HG02678 (cell line): Measurements from ENCODE around the gene CD276.
A peak's percentile ranks its signal among the peaks of the same experiment; 100 is the strongest.
"Not testable (repeated sequence)": the region's sequence is repeated elsewhere in the genome, so short reads cannot be mapped to it uniquely, and the experiment has no call there.

Experiments
- ATAC-seq: cut with Tn5 transposase; IDR thresholded peaks from one replicate; pipeline ENCODE4 v1.9.1; 2021; ENCODE audit warnings: mild to moderate bottlenecking, moderate library complexity; ENCODE audit not compliant: unreplicated experiment

CD276 gene

DNA sequence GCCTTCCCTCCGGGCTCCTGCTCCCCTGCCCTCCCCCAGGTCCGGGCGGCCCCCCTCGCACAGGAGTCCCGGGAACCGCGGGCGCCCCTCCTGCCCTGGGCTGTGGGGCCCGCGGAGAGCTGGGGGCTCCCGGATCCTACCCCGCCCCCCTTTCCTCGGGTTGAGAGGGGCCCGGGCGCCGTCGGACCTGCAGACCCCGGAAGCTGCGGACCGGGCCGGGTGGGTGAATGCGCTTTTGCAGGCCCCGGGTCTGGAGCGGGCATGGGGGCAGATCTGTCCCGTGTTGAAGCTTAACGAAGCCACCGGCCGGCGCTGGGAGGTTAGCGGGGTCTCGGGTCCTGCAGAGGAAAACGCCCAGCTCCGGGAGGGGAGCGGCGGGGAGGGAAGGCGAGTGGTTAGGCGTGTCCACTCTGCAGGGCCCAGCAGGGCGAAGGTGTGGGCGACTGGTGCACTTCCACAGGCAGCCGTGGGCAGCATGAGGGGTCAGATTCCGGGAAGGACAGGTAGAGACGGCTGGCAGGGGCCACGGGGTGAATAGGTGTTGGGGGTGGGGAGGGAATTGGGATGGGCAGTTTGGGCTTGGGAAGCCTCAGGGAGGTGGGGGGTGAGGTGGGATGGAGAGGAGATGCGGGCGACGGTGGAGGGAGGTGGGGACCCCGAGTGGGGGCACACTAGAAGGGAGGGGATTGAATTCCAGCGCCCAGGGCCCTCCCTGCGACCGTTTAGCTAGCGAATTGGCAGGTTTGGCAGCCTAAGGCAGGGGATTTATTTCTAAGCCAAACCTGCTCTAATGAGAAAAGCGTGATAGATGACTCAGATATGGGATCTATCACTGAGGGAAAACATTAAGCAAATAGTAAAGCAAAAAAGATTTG lies 635 bp downstream of the CD276 start:
- no peak for ATAC-seq

DNA sequence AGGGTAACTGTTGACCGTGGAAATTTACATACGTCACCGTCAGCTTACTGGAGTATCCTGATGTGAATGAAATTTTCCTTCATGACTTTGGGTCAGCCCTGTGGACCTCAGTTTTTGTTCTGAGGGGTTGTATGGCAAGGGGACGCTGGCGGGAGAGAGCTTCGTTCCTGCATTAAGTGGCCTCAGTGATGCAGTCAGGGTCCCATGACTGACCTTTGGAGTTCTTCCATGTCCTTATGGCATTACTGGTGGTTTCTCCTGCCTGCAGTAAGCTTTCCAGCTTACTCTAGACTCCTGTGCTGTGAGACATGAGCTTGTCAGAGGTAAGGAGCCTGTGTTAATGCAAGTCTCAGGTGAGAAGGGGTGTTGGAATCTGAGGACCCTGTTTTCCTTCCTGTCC lies 1.8 kb downstream of the CD276 start:
- ATAC-seq = no peak

DNA sequence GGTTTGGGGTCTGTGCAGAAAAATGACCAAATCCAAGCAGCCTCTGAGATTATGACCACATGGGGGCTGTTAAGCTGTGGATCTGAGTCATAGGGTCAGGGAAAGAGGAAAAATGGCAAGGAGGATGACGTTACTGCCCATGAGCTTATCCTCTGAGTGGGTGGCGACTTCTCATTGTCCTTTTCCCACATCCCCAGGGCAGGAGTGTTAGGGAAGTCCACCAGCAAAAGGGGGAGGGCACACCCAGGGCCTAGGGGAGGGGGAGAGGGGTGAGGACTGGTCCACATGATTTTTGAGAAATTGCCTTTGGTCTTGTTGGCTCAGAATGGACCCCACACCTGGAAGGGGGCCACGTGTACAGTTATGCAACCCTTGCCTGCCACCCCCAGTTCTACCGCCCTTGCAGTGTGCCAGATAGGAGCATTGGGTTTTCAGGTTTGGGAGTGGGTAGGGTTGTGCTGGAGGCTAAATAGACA lies 2.6 kb downstream of the CD276 start:
- ATAC-seq = no peak

DNA sequence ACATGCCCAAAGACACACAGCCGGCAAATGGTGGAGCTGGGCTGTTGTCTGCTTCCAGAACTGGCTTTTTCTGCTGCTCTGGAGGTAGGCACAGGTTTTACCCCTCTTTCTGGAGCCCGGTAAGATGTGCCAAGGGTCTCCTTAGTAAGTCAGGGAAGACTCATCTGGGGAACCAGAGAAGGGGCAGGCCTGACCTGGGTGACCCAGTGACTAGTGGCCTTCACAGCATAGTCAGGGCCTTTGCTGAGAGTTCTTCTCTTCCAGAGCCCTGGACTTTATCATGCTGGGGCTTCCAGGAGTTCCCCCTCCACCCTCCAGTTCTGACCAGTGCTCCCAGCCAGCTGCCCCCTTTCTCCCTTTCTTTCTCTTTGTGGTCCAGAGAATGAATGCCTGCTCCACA lies 3.2 kb downstream of the CD276 start:
- no peak for ATAC-seq

DNA sequence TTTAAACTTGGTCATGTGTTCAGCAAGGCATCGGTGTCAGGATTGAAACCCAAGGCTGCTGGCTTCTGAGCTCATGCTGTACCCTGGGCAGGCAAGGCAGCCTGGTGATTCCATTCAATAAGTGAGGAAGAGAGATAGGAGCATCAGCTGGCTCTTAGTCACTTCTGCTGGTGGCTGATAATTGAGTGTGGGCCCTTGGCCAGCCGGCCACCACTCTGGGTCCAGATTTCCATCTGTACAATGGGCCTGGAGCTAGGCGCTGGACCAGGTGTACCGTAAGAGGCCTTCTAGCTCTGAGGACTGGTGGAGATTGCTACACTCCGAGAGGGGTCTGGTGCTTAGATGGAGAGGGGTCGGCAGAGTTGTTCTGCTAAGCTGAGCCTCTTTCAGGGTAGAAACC lies 4.3 kb downstream of the CD276 start:
- ATAC-seq = no peak

DNA sequence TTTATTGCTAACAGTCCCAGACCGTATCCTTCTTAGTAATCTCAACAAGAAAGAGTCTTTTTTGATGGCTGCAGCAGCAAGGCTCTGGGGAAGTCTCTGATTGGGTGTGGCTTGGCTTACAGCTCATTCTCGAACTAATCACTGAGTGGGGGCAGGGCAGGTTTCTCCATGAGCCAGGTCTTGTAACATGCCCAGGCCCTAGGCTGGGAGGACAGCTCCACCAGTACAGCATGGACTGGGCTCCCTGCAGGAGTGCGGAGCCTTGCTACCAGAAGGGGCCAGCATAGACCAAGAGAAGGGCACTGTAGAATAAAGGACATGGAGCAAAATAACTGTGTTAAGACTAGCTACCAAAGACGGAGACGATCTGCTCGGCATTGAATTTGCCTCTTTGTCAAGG lies 7.2 kb downstream of the CD276 start:
- no peak for ATAC-seq

DNA sequence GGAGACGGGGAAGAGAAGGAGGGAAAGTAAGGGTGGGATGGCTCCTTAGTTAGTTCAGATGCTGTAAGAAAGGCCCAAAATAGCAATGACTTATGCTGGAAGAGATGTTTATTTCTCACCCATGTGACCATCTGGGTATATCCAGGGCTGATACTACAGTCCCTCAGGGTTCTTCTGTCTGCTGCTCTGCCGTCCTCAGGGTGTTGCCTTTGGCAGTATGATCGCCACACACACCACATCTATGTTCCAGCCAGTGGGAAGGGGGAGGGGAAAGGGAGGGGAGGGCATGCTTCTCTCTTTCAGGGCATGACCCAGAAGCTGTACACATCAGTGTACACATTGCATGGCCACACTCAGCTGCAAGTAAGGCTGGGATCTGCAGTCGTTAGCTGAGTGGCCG lies 10.2 kb downstream of the CD276 start:
- no peak for ATAC-seq

DNA sequence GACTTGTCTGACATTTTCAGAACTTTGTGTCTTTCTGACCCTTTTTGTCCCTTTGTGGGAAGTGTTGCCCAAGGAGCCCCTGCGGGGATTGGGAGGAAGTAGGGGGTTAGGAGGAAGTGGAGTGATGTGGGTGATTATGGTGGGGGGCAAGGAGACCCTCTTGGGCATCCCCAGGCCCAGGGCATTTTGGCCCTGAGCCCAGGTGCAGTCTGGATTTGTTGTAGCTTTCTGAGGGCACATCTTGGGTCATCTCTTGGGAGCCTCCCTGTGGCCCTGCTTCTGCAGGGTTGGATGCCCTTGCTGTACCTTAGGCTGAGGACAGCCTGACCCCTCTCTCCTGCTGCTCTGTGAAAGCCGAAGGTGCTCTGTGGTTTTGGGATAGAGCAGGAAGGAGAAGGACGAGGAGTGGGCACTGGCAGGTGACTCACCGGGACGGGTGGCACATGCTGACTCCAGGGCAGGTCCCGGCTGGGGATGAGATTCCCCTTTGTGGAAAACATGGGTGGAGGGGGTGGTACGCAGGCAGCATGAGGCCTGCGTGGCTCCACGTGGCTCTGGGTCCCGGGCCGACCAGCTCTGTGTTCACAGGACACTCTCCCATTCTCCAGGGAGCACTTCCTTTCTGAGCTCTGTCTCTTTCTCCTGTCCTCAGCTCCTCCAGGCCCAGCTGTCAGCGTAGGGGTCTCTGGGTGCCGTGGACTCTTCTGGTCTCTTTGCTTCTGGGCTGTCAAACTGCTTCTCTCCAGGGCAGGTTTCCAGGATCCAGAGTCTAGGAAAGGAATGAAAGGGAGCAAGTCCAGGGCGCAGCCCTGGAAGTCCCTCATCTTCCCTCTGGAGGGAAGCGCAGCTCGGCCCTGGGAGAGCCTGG lies 11.8 kb downstream of the CD276 start:
- no peak for ATAC-seq

DNA sequence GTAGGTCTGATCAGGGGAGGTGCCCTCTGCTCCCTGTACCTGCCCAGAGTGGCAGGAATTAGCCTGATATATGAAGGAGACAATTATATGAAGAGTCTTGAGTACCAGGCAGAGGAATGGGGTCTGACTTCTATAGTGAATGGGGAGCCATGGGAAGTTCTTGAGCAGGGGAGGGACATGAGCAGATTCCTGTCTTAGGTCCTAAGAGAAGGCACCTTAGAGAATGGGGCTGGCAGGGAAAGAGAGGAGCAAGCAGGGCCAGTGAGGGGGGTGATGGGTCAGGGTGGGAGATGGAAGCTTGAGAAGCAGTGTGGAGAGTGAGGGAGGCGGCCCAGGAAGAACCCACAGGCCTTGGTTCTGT lies 12.4 kb downstream of the CD276 start:
- no peak for ATAC-seq

DNA sequence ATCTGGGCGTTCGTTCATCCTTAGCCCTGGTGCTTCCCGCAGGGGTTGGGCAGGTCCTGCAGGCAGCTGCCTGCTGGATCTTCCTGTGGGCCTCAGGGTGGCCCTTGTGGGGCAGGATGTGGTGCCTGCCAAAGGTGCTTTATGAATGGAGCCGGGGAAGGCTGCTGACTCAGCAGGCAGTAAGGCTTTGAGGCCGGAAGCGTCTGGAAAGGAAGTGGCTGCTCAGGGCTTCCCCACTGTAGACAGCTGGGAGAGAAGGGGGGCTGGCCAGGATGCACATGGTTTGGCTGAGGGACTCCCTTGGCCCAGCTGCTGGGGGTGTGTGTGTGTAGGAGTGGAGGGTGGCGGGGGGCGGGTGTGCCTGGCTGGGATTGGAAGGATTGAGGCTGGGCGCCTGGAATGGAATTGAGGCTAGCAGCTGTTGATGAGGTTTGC lies 12.9 kb downstream of the CD276 start:
- ATAC-seq = peak; percentile 77

DNA sequence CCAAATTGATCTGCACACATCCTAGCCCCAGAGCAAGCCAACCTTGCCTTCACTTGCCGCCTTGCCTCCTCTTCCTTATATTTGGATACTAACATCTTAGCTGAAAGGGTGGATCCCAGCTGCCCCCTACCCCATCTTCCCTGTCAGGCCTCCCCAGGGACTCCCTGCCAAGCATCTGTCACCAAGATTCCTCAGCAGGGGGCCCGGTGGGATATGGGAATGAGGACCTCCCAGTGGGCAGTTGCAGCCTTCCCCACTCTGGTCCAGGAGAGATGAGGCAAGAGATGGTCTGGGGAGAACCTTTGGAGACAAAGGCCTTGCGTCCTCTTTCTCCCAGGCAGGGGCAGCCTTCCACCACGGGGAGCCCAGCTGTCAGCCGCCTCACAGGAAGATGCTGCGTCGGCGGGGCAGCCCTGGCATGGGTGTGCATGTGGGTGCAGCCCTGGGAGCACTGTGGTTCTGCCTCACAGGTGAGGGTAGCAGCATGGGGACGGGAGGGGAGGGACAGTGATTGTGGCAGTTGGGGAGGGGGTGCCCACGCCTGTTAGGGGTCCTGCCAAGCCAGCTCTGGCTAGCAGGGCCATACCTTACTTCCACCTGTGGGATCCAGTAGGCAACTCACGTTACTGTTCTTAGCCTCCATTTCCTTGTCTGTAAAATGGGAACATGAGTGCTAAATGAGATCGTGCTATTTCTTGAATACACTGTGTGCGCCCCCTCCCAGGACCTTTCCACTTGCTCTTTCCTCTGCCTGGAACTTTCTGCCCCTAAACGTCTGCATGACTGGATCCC lies 15.3 kb downstream of the CD276 start:
- ATAC-seq = no peak

DNA sequence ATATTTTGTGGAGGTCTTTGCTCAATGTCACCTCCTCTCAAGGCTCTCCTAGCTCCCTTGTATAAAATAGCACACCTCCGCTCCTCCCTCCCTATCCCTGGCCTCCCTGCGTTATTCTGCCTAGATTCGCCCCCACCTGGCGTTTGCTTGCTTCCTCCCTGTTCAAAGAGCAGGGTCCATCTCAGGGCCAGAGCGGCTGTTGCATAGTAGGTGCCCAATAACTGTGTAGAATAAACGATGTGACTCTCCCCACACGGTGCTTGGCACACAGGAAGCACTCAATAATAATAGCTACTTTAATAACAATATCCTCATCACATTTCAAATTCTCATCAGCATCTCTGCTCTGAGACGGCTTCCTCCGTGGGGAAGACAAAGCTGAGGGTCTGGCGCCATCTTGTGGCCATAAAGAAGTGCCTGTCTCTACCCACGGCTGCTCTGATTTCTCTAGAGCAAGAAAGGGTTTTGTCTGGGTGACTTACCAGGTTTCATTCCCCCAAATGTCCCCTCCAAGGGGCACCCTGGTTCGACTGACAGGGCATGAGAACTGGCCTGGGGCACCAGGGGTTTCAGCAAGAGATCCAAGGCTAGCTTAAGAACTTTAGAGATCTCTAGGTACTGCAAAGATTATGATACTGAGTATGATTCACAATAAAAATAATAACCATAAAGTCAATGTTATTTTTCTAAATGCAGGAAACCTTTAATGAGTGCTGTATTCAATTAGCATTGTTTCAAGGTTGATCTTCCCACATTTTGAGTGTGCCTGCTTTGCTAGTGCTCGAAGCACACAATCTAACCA lies 16.1 kb downstream of the CD276 start:
- ATAC-seq = no peak

DNA sequence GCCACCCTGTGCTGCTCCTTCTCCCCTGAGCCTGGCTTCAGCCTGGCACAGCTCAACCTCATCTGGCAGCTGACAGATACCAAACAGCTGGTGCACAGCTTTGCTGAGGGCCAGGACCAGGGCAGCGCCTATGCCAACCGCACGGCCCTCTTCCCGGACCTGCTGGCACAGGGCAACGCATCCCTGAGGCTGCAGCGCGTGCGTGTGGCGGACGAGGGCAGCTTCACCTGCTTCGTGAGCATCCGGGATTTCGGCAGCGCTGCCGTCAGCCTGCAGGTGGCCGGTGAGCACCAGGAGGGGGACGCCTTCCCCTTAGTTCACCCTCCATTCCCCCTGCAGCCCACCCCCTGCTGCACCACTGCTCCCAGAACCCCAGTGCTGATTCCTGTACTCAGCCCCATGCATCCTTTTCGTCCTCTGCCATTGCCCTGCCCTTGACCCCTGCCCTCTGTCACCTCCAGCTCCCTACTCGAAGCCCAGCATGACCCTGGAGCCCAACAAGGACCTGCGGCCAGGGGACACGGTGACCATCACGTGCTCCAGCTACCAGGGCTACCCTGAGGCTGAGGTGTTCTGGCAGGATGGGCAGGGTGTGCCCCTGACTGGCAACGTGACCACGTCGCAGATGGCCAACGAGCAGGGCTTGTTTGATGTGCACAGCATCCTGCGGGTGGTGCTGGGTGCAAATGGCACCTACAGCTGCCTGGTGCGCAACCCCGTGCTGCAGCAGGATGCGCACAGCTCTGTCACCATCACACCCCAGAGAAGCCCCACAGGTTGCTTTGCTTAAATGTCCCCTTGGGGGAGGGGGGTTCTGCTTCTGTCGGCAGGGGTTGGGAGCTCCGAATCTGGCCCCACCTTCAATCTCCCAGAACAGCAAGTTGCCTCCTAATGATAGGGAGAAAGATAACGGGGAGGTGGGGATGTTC lies 18.4 kb downstream of the CD276 start:
- ATAC-seq = not testable (repeated sequence)

DNA sequence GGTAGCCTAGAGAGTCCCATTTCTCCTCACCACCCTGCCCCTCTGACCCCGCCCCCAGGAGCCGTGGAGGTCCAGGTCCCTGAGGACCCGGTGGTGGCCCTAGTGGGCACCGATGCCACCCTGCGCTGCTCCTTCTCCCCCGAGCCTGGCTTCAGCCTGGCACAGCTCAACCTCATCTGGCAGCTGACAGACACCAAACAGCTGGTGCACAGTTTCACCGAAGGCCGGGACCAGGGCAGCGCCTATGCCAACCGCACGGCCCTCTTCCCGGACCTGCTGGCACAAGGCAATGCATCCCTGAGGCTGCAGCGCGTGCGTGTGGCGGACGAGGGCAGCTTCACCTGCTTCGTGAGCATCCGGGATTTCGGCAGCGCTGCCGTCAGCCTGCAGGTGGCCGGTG lies 19.4 kb downstream of the CD276 start:
- ATAC-seq = not testable (repeated sequence)

DNA sequence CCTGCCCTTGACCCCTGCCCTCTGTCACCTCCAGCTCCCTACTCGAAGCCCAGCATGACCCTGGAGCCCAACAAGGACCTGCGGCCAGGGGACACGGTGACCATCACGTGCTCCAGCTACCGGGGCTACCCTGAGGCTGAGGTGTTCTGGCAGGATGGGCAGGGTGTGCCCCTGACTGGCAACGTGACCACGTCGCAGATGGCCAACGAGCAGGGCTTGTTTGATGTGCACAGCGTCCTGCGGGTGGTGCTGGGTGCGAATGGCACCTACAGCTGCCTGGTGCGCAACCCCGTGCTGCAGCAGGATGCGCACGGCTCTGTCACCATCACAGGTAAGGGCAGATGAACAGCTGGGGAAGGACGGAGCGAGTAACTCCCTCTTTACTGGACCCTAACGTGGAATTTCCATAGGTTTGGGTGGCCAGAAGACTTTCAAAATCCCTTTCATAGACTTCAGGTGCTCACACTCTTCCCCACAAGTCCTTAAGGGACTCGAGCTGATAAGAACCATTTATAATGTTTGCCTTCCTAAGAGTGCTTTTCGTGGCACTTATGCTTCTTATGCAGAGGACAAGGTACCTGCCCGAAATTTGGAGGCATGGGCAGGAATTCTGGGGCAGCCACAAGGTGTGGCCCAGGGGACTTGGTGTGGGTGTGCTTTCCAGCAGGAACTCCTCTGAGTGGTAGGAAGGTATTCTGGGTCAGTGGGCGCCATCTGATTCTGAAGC lies 20.1 kb downstream of the CD276 start:
- not testable (repeated sequence) for ATAC-seq

DNA sequence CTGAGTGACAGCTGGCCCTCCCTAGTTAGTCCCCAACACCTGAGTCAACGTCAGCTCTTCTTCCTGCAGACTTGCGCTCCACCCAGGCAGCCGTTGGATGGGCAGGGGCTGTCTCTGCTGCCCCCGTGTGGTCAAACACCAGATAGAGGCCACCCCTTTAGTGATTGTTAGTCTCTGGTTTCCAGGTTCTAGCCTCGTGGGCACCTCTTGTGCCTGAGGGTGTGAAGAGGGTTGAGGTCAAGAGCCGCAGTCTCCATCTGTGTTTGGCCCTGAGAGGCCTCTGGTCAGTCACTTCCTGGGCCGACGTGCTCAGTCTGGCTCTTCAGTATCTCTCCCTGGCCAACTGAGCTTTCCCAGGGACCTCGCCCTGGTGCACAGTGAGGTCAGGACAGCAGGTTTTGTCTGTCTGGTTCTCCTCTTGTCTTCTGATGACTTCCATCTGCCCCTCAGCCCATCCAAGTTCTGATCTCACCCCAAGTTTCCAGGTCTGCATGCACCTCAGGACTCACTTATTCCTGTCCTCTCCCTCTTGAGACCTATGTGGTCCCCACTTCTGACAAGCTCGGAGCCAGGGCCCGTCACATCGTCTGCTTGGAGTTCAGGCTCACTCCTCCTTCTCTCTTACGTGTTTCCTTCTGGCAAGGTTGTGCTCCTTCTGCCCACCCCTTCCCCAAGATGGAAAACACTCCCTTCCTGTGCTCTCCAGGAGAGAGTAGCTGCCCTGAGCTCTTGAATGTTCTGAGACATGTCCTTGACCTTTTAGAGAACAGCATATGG lies 20.9 kb downstream of the CD276 start:
- no peak for ATAC-seq

DNA sequence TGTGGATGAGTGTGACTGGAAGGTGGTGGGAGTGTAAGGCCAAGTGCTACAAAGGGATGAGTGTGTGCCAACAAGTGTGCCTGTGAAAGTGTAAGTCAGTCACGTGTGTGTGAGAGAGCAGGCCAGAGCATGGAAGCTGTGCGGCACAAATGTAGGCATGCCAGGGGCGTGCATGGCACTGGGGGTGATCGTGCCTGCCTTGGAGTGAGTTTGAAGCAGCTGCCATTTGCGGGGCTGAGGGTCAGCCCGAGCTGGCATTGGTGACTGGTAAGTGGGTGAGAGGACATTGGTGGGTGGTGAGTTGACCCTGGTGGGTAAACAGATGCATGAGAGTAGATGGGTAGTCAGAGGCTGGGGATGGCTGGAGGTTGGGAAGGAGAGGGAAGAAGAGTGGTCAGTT lies 24.5 kb downstream of the CD276 start:
- no peak for ATAC-seq

DNA sequence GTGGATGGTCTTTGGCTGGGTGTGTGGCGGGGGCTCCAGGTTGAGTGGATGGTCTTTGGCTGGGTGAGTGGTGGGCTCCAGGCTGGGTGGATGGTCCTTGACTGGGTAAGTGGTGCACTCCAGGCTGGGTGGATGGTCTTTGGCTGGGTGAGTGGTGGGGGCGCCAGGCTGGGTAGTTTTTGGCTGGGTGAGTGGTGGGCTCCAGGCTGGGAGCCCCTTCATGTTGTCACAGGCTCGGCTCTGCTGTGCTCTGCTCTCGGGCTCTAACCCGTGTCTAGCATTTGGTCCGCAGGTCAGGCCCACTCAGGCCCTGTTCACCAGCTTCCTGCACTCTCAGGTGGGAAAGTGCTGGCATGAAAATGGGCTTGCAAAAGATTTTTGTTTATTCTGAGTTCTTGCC lies 25.1 kb downstream of the CD276 start:
- ATAC-seq = no peak
